ENCODE data around the gene SORCS2.

DNA sequence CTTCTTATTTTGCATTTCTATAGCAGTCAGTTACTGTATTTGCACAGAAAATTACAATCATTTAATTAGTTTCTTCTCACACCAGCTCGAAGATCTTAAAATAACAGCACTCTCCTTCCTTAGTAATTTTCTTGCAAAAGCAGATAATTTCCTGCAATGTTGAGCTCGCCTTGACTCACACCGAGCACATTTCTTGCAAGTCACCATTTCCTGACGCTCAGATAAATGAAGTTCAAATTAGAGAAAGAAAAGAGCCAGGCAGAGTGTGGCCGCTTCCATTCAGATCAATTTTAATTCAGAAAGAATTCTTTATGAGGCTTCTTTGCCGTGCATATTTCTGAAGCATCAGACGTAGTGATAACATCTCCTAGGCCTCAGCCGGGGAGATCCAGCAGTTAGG is 10.1 kb downstream of the SORCS2 start:
- TF ChIP-seq CTCF (IDR thresholded peaks at IDR 0.05) = no peak
- TF ChIP-seq, protein P1, sequence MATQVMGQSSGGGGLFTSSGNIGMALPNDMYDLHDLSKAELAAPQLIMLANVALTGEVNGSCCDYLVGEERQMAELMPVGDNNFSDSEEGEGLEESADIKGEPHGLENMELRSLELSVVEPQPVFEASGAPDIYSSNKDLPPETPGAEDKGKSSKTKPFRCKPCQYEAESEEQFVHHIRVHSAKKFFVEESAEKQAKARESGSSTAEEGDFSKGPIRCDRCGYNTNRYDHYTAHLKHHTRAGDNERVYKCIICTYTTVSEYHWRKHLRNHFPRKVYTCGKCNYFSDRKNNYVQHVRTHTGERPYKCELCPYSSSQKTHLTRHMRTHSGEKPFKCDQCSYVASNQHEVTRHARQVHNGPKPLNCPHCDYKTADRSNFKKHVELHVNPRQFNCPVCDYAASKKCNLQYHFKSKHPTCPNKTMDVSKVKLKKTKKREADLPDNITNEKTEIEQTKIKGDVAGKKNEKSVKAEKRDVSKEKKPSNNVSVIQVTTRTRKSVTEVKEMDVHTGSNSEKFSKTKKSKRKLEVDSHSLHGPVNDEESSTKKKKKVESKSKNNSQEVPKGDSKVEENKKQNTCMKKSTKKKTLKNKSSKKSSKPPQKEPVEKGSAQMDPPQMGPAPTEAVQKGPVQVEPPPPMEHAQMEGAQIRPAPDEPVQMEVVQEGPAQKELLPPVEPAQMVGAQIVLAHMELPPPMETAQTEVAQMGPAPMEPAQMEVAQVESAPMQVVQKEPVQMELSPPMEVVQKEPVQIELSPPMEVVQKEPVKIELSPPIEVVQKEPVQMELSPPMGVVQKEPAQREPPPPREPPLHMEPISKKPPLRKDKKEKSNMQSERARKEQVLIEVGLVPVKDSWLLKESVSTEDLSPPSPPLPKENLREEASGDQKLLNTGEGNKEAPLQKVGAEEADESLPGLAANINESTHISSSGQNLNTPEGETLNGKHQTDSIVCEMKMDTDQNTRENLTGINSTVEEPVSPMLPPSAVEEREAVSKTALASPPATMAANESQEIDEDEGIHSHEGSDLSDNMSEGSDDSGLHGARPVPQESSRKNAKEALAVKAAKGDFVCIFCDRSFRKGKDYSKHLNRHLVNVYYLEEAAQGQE (IDR thresholded peaks at IDR 0.05; ENCODE audit: insufficient read depth in 1 of 2, low read depth in 2 of 2, low read length in 1 of 2) = no peak

All from Panc1 (cell line).